GM12865 (cell line): ENCODE measurements around the gene PFDN5.
"Not testable (repeated sequence)": the region's sequence is repeated elsewhere in the genome, so short reads cannot be mapped to it uniquely, and the experiment has no call there.

Source experiments
- DNase-seq: peaks from one replicate; pipeline ENCODE4 v3.0.0; 2010; ENCODE audit warnings: low read depth
- H3K4me3 ChIP-seq: 2 replicates; pipeline ENCODE4 v1.5.1; 2011; ENCODE audit warnings: mild to moderate bottlenecking, low read depth, low read length, control low read depth
- TF ChIP-seq, protein P1 (sequence below): IDR thresholded peaks from 2 replicates; pipeline ENCODE4 v1.5.1; 2011; ENCODE audit warnings: low read length, control low read depth, low read depth, inconsistent platforms; ENCODE audit not compliant: insufficient read depth; ENCODE audit errors: missing control alignments

The PFDN5 gene

DNA sequence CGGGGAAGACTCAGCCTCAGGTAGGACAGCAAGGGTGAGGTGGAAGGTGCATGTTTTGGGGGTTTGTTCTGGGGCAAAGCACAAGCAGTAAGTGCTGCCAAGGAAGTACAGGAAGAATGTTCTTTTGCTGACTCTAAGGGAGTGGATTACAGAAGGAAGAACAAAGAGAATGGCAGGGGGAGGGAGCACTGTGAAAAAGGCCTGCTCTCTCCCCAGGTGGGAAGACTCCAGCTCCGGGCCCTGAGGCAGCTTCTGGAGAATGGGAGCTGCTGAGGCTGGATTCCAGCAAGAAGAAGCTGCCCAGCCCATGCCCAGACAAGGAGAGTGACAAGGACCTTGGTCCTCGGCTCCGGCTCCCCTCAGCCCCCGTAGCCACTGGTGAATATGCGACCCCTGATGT lies 7.0 kb upstream of the PFDN5 start:
- TF ChIP-seq, protein P1, sequence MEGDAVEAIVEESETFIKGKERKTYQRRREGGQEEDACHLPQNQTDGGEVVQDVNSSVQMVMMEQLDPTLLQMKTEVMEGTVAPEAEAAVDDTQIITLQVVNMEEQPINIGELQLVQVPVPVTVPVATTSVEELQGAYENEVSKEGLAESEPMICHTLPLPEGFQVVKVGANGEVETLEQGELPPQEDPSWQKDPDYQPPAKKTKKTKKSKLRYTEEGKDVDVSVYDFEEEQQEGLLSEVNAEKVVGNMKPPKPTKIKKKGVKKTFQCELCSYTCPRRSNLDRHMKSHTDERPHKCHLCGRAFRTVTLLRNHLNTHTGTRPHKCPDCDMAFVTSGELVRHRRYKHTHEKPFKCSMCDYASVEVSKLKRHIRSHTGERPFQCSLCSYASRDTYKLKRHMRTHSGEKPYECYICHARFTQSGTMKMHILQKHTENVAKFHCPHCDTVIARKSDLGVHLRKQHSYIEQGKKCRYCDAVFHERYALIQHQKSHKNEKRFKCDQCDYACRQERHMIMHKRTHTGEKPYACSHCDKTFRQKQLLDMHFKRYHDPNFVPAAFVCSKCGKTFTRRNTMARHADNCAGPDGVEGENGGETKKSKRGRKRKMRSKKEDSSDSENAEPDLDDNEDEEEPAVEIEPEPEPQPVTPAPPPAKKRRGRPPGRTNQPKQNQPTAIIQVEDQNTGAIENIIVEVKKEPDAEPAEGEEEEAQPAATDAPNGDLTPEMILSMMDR, result no peak
- no peak for DNase-seq
- no peak overlapping the region for H3K4me3 ChIP-seq

DNA sequence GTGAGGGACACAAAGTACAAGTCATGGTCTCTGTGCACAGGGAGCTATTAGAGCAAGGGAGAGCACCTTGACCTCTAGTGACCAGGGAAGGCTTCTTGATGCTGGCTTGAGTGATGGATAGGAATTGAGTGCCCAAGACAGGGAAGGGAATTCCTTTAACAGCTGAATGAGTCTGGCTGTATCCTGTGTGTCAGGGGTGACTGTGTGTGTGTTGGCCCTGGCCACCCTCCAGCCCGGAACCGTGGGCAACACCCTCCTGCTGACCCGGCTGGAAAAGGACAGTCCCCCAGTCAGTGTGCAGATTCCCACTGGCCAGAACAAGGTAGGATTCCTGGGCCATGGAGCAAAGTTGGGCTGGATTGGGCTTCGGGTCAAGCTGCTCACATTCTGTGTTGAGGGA lies 5.5 kb upstream of the PFDN5 start:
- H3K4me3 ChIP-seq, result no peak overlapping the region
- TF ChIP-seq, protein P1, result no peak
- DNase-seq, result no peak

DNA sequence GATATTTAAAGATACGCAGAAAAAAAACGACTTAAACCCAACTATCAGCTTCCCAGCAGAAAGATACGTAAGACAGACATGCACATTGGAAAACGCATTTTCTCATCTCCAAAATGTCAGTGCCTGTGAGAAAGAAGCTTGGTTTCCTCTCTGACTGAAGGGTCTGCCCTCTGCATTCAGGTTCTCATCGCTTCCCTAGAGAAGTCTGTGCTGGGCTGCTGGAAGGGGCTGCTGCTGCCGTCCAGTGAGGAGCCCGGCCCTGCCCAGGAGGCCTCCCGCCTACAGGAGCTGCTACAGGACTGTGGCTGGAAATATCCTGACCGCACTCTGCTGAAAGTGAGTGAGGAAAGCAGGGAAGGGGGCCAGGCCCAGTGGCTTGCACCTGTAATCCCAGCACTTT lies 4.7 kb upstream of the PFDN5 start:
- TF ChIP-seq, protein P1, result no peak

DNA sequence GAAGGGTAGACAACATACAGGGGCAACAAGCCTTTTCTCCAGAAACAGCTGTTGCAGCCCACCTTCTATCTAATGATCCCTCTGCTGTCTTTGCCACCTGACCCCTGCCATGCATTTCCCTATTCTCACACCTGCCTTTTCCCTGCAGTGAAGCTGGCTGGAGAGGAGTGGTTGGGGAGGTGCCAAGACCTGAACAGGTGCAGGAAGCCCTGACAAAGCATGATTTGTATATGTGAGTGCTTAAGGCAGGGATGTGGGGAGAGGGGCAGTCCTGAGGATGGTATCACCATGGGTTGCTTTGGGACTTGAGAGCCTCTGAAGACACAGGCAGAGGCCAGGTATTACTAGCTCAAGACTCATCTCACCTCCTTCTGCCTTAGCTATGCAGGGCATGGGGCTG lies 2.9 kb upstream of the PFDN5 start:
- TF ChIP-seq, protein P1, result no peak
- no peak overlapping the region for H3K4me3 ChIP-seq
- no peak for DNase-seq

More for the DNA sequence above, 4.7 kb upstream of the PFDN5 start:
- no peak for DNase-seq
- no peak overlapping the region for H3K4me3 ChIP-seq

DNA sequence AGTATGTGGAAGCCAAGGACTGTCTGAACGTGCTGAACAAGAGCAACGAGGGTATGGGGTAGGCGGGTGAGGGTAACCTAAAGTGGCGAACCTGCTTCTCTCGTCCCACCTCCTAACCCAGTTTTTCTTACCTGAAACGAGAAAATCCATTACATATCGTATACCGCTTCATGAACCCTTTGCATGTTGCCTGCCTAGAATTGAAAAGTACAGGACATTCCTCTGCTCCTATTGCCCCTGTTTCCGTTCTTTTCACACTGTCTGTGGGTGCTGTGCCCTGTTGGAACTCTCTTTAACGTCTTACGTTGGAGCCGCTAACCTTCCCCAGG lies 513 bp downstream of the PFDN5 start:
- no peak for DNase-seq
- TF ChIP-seq, protein P1, result no peak
- peak overlapping the region; percentile 96 for H3K4me3 ChIP-seq

DNA sequence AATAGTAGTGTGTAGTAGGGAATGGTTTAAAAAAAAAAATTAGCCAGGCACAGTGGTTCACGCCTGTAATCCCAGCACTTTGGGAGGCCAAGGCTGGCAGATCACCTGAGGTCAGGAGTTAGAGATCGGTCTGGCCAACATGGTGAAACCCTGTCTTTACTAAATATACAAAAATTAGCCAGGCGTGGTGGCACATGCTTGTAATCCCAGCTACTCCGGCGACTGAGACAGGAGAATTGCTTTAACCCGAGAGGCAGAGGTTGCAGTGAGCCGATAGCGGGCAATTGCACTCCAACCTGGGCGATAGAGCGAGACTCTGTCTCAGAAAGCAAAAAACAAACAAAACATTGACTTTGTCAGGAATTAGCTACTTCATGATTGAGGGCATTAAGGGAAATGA lies 1.8 kb downstream of the PFDN5 start:
- not testable (repeated sequence) for DNase-seq, H3K4me3 ChIP-seq

DNA sequence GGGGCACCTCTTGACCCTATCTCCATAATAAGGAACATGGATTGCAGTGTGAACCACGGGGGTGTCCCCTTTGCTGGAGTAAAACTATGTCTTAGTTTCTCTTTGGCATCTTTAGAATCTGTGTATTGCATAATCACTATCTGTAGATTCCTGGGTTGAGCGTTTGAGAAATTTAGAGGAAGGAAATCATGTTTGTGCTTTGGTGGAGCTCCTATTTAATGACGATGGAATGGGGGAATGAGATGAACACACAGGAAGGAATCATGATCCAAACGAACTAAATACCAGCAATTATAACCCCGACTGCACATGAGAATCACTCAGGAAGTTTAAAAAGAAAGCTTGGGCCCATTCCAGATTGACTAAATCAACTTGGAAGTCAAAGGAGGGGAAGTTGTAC lies 2.8 kb downstream of the PFDN5 start:
- no peak for DNase-seq
- TF ChIP-seq, protein P1, result no peak
- H3K4me3 ChIP-seq, result no peak overlapping the region

DNA sequence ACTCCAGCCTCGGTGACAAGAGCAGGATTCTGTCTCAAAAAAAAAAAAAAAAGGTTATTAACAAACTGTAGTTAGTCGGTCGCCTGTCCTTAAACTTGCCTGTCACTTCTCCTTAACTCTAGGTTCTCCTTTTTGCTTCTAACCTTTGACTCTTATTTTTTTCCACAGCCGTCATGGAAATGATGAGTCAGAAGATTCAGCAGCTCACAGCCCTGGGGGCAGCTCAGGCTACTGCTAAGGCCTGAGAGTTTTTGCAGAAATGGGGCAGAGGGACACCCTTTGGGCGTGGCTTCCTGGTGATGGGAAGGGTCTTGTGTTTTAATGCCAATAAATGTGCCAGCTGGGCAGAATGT lies 3.7 kb downstream of the PFDN5 start:
- DNase-seq, result no peak
- peak overlapping the region; percentile 83; the same call in 1 of the 2 replicates for H3K4me3 ChIP-seq
- TF ChIP-seq, protein P1, result no peak
